SK-N-SH treated with all-trans-retinoic acid at 6 μM for 48 hours (cell line): ENCODE measurements around the gene MICB.

Experiments used
- ARNTL ChIP-seq: fragments of 450-650 bp; formaldehyde crosslinking; IDR thresholded peaks from 2 replicates; pipeline ENCODE4 v1.5.0; 2020; ENCODE audit warnings: low read depth, mild to moderate bottlenecking, moderate library complexity, borderline replicate concordance
- PPARA ChIP-seq: fragments of 250-450 bp; sonication (Bioruptor Pico); IDR thresholded peaks from 2 replicates; pipeline ENCODE4 v1.5.0; 2020; ENCODE audit warnings: mild to moderate bottlenecking, borderline replicate concordance
- RARB ChIP-seq: fragments of 250-450 bp; sonication (Bioruptor Pico); IDR thresholded peaks from 2 replicates; pipeline ENCODE4 v1.8.0; 2021; ENCODE audit warnings: mild to moderate bottlenecking, moderate library complexity

GRCh38 chr6:31558631-31559500 is 60.9 kb downstream of the MICB start:
- TF ChIP-seq PPARA (no peak), RARB (CRISPR knock-in tag) (no peak), ARNTL (no peak)
